Bronchial epithelial cell (primary cell): ENCODE results near the gene CALY. TPM values are rescaled to one million over a fixed set of nuclear protein-coding genes. Genes with fewer than 3 reads are reported as not detected.

Experiments used
- DNase-seq: peaks from one replicate; pipeline ENCODE4 v3.0.0-alpha.2; 2010; ENCODE audit warnings: low read depth
- FAIRE-seq: peaks from 2 replicates; lab custom pipeline; 2011; peaks lifted over from hg19 to GRCh38; lab: Jason Lieb, UNC
- H3K27me3 ChIP-seq: 2 replicates; pipeline ENCODE4 v1.5.1; 2011; ENCODE audit warnings: low read length; ENCODE audit not compliant: control insufficient read depth, insufficient read depth
- H3K36me3 ChIP-seq: 2 replicates; pipeline ENCODE4 v1.5.1; 2011; ENCODE audit warnings: low read length; ENCODE audit not compliant: control insufficient read depth, insufficient read depth
- H3K4me3 ChIP-seq: 2 replicates; pipeline ENCODE4 v1.5.1; 2011; ENCODE audit warnings: mild to moderate bottlenecking, low read depth, low read length, control low read depth
- total RNA-seq: library from RNA; depleted of rRNA; stranded (reverse); fragments of >200 nt; gene quantifications from 2 replicates; pipeline ENCODE4 v1.2.1, GENCODE V29; 2014
- TF ChIP-seq, protein P1 (sequence below): IDR thresholded peaks from 2 replicates; pipeline ENCODE4 v1.5.1; 2011; ENCODE audit warnings: mild to moderate bottlenecking, moderate library complexity, low read length, control low read depth, inconsistent platforms; ENCODE audit not compliant: insufficient read depth, severe bottlenecking

The CALY gene
- total RNA-seq, 1 donor from 2014 or later: not detected

DNA sequence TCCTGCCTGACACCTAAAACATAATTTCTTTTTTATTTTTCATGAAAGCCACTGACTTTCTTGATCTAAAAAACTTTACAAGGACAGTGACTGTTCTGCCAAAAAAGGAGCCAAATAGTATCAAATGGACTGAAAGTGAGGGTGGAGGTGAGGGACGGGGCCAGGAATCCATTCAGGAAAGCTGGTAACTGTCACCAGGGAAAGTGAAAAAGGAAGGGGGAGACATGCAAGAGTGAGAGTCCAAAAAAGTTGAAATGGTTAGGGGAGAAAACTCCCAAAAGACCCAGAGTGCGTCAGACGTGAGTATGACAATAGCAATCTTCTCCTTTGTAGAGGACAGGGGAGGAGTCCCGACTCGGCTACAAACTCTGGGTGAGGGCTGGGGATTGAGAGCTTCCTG is 7.5 kb upstream of the CALY start:
- no peaks in the 10 kb centered on the region for H3K27me3 ChIP-seq
- no peak overlapping the region for H3K4me3 ChIP-seq
- FAIRE-seq: no peak
- DNase-seq: no peak
- TF ChIP-seq, protein P1, sequence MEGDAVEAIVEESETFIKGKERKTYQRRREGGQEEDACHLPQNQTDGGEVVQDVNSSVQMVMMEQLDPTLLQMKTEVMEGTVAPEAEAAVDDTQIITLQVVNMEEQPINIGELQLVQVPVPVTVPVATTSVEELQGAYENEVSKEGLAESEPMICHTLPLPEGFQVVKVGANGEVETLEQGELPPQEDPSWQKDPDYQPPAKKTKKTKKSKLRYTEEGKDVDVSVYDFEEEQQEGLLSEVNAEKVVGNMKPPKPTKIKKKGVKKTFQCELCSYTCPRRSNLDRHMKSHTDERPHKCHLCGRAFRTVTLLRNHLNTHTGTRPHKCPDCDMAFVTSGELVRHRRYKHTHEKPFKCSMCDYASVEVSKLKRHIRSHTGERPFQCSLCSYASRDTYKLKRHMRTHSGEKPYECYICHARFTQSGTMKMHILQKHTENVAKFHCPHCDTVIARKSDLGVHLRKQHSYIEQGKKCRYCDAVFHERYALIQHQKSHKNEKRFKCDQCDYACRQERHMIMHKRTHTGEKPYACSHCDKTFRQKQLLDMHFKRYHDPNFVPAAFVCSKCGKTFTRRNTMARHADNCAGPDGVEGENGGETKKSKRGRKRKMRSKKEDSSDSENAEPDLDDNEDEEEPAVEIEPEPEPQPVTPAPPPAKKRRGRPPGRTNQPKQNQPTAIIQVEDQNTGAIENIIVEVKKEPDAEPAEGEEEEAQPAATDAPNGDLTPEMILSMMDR: no peak
- no peaks in the 10 kb centered on the region for H3K36me3 ChIP-seq

DNA sequence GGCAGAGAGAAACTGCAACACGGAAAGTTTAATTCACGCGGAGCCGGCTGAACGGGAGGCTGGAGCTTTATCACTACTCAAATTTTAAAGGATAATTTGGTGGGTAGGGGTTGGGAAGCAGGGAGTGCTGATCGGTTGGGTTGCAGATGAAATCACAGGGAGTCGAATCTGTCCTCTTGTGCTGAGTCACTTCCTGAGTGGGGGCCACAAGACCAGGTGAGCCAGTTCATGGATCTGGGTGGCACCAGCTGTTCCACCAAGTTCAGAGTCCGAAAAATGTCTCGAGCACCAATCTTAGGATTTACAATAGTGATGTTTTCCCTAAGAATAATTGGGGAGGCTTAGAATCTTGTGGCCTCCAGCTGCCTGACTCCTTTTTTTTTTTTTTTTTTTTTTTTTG is 6.9 kb upstream of the CALY start:
- TF ChIP-seq, protein P1: no peak
- DNase-seq: peak; percentile 9
- FAIRE-seq: no peak
- Histone ChIP-seq H3K4me3 (no peak overlapping the region), H3K36me3 (no peaks in the 10 kb centered on the region), H3K27me3 (no peaks in the 10 kb centered on the region)

DNA sequence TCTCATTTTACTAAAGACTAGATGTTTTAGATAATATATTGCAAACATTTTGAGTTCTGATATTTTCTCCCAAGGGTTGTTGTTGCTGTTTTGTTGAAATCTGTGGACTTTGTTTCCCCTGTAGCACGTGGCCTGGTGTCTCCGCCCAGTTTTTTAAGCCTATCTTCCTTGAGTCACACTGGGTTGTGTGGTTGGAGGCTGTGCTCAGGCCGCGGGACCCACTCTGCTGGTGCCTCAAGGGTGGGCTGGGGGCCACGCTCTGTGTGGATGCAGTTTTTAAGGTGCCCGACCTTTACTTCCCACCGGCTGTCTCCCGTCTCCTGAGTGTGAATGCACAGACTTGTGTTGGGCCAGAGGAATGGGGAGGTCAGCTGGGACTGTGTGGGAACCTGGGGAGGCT is 6.2 kb upstream of the CALY start:
- Histone ChIP-seq H3K4me3 (no peak overlapping the region), H3K27me3 (no peaks in the 10 kb centered on the region), H3K36me3 (no peaks in the 10 kb centered on the region)
- DNase-seq: no peak
- no peak for FAIRE-seq
- TF ChIP-seq, protein P1: no peak

DNA sequence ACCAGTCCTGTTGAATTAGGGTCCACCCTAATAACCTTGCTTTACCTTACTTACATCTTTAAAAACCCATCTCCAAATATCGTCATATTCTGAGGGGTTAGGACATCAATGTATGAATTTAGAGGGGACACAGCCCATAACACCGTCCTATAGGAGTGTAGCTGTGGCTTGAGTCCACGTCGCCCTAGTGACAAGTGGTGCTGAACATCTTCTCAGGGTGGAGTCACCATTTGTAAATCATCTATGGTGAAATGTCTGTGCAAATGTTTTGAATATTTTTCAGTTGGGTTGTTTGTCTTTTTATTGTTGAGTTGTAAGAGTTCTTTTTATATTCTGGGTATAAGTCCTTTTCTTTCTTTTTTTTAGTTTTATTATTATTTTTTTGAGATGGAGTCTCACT is 5.3 kb upstream of the CALY start:
- DNase-seq: no peak
- no peak overlapping the region for H3K4me3 ChIP-seq
- TF ChIP-seq, protein P1: no peak
- FAIRE-seq: no peak
- peaks cover 4% of the 10 kb centered on the region for H3K27me3 ChIP-seq
- H3K36me3 ChIP-seq: no peaks in the 10 kb centered on the region

DNA sequence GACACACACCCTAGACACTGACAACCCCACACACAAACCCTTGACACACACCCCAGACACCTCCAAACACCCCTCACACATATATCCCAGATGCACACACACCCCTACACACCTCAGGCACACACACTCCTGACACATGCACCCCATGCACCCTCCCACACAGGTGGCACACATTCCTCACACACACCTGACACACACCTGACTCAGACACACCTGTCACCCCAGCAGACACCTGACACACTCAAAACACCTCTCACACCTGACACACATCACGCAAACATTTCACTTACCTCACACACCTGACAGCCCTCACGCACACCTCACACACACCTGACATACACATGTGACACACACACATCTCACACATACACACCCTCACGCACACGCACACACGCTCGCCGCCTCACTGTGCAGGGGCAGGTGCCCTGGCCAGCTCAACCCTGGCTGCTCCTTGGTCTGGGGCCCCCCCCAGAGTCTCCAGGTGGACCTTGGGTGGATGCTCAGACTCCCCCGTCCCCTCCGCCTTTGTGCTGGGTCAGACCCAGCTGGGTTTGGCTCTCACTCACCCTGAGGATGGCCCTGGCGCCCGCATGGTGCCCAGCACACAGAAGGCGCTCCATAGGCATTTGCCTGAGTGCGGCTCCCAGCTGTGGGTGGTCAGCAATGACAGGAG is 3.1 kb upstream of the CALY start:
- TF ChIP-seq, protein P1: no peak
- DNase-seq: no peak
- peaks cover 22% of the 10 kb centered on the region for H3K27me3 ChIP-seq
- no peak overlapping the region for H3K4me3 ChIP-seq
- FAIRE-seq: no peak
- no peaks in the 10 kb centered on the region for H3K36me3 ChIP-seq
